ENCODE measurements around the gene TGFB2.

The TGFB2 gene

DNA sequence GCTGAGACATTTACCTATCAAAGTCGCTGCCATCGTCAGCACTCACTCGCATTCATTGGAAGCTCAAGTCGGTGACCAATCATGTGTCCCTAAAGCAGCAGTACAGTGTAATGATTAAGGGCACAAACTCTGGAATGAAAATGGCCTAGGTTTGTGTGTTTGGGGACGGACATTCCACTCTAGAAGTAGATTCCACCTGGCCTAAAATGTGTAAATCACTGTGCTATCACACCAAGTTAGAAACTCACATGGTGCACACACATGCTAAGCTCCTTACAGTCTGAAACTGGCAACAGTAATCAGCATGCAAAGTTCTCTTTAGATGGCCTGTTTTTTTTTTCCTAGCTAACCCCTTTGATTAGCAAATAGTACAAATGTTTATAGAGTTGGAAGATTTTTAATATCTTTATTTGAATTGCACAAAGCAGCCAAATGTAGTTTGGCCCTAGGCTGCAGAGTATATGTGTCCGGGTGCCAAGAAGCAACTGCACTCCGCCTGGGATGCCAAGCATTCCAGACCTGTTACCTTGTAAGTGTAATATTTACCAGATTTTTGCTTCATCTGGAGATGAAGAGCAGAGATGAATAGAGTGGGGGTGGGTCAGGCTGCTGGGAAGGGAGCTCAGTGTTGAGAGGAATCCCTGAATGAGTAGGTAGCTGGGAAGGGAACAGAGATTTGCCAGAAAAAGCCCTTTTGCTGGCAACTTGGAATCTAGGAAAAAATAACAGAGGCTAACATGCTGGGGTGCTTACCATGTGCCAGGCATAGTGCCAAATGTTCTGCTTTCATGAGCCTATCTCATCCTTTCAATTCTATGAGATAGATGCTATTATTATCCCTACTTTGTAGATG, 35.2 kb downstream of the TGFB2 start:
- no peak for DNase-seq (ENCODE audit: low read depth, low spot score)
- H3K4me3 ChIP-seq (ENCODE audit: low read length) = no peak overlapping the region

DNA sequence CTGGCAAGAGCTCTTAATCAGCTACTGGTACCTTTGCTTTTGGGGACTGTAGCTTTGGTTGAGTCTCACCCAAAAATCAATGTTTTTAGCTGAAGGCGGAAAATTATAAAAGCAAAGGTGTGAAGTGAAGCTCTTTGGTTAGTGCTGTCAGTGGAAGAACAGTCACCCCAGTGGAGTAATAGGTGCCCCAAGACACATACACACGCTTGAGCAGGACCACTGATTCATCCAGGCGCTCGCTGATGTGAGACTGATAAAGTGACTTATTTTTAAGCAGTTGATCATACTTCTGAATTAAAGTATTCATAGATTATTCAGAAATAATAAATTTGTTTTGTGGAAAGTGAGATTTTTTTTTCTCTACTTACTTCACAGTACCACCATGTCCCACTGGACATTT, 37.1 kb downstream of the TGFB2 start:
- DNase-seq (ENCODE audit: low read depth, low spot score) = no peak
- H3K4me3 ChIP-seq (ENCODE audit: low read length) = no peak overlapping the region

DNA sequence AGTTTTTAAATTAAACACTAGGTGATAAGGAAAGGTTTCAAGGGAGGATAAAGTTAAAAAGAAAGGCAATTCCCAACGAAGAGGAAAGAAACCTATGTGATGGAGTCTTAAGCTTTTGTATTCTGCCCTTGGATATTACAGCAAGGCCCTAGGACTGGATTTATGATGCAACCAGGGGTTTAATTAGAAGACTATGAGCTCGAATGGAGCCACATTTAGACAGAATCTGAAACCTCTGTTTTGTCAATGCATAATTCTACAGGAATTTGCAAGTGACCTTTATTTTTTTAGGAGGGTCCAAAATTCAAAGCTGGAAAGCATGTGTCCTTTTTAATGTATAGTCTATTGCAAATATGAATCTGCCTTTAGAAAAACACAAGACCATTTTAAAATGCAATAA, 37.9 kb downstream of the TGFB2 start:
- no peak for DNase-seq (ENCODE audit: low read depth, low spot score)
- H3K4me3 ChIP-seq (ENCODE audit: low read length) = no peak overlapping the region

DNA sequence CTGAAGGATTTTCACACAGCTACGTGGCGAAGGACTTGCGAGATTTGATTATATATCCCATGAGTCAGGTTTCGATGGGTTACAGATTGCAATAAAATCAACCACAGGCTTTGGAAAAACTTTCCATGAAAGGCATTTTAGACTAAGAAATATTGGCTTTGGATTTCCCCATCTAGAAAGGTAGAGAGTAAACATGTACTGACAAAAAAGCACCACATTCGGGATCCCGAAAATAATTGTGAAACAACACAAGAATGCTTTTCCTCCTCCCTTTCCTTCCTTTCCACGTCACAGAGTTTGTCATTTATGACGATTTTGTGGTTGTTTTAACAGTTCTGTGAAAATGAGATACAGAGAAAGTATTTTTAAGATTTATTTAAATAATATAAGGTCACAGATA, 38.5 kb downstream of the TGFB2 start:
- DNase-seq (ENCODE audit: low read depth, low spot score) = no peak
- H3K4me3 ChIP-seq (ENCODE audit: low read length) = no peak overlapping the region

DNA sequence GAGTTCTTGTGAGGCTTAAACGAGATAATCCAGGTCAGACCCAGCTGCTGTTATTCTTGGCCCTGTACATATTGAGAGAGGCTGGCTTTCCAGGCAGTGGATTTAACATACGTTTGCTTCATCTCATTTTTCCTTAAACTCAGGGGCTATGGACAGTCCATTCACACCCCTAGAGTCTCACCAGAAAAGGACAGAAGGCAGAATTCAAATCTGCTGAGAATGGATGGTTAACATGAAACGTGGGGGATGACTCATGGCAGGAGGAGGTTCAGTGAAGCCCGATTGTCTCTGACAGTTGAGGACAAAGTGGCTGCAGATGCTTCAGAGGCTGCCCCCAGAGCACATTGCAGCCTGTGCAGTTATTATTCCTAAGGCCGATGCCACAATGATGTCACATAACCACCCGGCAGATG, 39.5 kb downstream of the TGFB2 start:
- DNase-seq (ENCODE audit: low read depth, low spot score) = no peak

DNA sequence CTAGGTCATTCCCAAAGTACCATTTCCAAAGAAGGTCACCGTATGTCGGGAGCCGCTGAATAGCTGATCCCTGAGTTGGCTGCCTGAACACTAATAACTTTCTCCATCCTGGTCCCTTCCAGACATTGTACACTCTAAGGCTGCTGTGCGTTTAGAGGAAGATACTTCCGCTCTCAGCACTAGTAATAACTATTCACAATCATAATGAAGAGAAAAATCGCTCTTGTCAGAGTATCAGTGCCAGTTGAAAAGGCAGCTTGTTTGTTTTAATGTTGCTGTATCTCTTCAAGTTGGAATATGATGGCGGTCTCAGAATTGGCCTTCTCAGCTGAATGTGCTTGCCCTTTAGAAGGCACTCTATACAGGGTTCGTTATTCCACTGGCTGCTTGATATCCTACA, 43.5 kb downstream of the TGFB2 start:
- no peak for DNase-seq (ENCODE audit: low read depth, low spot score)
- no peak overlapping the region for H3K4me3 ChIP-seq (ENCODE audit: low read length)

More for the DNA sequence above, 39.5 kb downstream of the TGFB2 start:
- no peak overlapping the region for H3K4me3 ChIP-seq (ENCODE audit: low read length)

DNA sequence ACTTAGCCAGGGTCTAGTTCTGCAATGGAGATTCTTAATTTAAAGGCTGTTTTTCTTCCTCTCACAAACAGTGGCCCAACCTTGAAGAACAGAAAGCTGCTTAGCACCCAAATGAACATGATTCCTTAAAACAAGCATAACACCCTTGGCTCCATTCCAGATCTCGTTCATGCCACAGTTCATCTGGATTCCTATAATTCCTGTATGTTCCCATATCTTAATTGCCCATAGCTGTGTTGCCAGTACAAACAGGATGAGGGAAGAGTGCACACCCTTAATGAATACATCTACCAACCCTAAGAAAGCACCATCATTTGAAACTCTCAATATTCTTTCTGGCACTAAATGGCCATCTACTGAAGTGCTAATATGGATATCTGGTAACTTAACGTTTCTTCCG, 45.5 kb downstream of the TGFB2 start:
- no peak for DNase-seq (ENCODE audit: low read depth, low spot score)
- H3K4me3 ChIP-seq (ENCODE audit: low read length) = no peak overlapping the region

DNA sequence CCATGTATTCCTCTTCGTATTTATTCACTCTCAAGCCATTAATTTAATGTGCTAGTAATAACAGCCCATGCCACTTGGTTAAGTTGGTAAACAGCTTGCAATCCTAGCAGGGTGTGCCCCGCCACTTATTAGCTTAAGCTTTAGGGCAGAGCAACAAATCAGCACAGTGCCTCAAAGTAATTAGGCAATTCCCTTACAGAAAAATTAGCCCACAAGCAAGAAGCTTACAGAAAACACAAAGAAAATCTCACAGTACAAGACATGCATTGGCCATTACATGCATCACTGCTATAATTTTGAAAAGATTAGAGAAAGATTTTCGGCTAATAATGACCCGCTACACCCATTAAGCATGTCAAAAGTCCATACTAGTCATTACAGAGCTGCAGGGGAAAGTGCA, 47.6 kb downstream of the TGFB2 start:
- no peak overlapping the region for H3K4me3 ChIP-seq (ENCODE audit: low read length)
- DNase-seq (ENCODE audit: low read depth, low spot score) = no peak

DNA sequence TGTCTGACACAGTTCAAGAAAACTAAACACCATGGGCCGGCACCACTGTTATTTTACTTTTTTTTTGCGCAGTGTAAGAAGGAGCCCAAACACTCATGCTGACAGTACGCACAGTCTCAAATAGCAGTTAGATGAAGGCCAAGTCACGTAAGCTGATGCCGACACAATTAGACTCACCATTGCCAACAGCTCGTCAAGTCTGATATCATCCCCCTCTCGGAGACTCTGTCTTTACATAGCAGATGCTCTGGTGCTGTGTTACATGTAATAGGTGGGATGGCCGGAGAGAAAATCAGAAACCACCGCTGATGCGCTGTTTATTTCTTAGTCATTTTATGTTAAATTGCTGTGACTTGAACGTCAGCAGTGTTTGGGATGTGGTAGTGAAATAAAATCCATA, 49.3 kb downstream of the TGFB2 start:
- H3K4me3 ChIP-seq (ENCODE audit: low read length) = no peak overlapping the region
- DNase-seq (ENCODE audit: low read depth, low spot score) = no peak

DNA sequence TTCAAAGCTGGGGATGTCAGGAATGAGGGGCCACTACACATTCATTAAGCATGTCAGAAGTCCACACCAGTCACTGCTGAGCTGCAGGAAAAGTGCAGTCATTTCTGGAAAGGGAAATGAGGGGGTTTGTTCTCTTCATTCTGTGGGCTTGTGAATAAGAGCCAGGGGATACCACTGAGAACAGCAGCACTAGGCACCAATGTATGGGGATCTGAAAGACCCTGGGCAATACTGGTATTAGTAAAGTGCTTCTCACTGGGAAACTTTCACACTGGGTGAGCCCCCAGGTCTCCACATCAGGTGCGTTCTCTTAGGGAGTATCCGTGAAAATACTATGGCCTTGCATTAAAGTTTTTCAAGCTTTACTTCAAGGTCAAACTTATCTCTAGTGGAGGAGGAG, 49.9 kb downstream of the TGFB2 start:
- no peak overlapping the region for H3K4me3 ChIP-seq (ENCODE audit: low read length)
- no peak for DNase-seq (ENCODE audit: low read depth, low spot score)

DNA sequence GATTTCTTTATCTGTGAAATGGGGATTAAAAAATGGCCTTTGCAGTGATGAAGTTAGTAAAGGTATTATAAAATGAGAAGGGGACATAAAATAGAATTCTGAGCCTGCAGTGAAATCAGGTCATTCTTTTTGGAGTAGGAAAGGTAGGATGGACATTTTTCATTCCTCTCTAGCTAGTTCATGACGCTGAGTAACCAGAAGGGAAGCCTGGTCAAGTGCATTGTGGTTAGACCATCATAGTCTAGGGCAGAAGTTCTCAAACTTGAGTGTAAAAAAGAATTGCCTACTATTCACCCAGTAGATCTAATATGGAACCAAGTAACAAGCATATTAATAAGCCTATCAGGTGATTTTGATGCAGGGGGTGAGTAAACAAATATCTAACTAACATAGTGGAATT, 50.8 kb downstream of the TGFB2 start:
- no peak for DNase-seq (ENCODE audit: low read depth, low spot score)
- no peak overlapping the region for H3K4me3 ChIP-seq (ENCODE audit: low read length)

DNA sequence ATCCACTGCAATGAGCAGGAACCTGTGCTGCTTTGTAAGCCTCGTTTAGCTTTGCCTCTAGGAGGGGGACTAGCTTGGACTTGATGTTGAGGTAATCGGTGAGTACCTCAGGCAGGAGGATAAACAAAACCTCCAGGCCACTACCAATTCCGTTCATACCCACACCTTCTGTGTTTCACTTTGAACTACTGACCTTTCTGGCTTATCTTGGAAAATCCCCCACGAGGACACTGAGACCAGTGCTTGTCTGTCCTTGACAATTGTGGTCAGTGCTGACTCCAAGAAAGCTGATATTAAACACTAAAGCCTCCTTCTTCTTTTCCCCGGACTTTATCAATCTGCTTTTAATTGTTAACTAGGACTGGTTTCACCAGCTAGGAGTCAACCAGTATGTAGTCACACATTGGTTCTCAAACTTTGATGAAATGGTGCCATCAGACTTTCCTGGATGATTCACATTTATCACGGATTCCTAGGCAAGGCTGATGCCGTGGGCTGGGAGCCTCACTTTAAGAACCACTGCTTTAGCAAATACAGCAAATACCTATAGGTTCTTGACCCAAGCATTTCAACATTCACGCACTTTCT, 52.7 kb downstream of the TGFB2 start:
- no peak for DNase-seq (ENCODE audit: low read depth, low spot score)
- H3K4me3 ChIP-seq (ENCODE audit: low read length) = no peak overlapping the region

DNA sequence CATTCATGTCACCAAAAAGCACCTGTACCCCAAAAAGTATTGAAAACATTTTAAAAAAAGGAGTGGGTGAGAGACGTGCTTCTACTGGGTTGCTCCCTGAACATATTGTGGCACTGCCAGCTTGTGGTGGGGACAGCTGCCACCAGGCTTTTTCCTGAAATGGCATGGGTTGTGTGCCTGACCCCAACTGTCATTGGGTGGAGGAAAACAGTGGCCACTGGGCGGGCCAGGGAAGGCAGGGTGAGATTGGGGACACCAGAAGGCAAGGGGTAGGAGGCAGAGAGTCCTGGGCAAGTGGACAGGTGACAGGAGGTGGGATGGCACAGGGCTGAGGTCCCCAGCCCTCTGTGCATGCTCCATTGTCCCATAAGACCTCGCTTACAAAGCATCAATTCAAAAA, 55.5 kb downstream of the TGFB2 start:
- DNase-seq (ENCODE audit: low read depth, low spot score) = no peak
- H3K4me3 ChIP-seq (ENCODE audit: low read length) = no peak overlapping the region

DNA sequence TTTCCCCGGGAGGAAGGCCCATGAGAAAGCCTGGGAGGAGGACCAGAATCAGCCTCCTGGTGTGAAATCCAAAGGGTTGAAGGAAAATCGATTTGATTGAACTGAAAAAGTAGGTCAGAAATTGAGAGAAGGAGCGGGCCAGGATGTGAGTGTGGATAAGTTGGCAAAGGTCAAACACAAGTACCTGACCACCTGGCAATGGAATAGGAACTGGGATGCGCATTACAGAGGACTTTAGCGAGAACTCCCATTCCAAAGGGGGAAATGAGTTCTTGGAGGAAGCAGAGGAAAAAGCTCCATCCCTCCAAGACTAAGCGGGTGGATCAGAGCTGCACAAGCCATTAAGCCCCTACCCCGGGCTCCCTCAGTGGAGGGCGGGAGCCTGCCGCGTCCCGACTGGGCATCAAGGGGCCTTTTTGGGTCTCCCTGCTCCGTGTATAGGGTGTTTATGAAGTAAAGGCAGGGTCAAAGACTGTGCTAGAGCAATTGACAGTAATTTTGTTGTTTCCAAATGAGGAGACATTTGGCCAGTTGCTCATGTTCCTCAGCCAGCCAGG, 56.4 kb downstream of the TGFB2 start:
- no peak for DNase-seq (ENCODE audit: low read depth, low spot score)
- H3K4me3 ChIP-seq (ENCODE audit: low read length) = no peak overlapping the region

DNA sequence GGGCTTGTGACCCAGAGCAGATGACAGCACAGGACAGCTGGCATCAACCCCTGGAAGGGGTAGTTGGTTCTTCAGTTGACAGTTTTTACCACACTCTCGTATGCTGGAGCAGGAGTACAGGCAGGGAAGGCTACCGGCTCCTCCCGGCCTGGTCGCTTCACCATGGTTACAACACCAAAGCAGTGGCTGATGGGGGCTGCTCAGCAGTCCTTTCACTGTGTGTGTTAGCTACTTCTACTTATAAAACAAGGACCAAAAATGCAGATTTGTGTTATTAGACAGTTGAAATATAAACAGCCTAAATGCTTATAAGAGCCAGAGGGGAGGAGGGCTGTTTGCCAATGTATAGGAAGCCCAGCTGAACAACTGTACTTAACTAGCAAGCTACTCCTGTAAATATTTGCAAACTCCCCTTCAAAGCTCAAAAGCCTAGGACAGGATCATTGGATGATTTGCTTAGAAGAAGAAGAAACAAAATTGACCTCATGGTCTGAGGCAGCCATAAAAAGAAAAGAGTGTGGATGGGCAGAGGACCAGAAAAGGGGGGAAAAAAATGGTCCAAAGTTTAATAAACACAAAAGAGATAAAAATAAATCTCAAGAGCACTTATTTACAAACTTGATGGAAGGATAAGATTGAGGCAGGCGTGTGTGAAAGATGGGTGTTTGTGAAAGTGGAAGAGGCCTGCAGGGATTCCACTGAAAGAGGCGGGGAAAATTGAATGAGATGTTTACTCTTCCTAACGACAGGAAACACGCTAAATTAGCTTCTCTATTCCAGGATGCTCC, 57.1 kb downstream of the TGFB2 start:
- DNase-seq (ENCODE audit: low read depth, low spot score) = no peak

DNA sequence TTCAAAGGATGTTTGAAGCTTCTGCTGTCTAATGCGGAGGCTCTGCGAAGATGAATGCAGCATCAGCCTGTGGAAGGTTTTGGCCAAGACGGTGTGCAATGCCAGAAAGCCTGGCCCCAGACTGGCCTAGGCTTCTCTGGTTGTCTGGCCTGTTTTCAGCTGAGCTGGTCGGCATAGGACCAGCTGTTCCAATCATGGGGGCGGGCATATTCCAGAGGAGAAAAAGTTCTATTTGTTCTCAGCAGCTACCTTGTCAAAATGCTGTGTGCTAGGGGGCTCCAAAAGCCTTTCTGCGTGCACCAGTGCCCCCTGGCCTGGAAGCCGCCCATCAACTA, 57.6 kb downstream of the TGFB2 start:
- no peak for DNase-seq (ENCODE audit: low read depth, low spot score)
- H3K4me3 ChIP-seq (ENCODE audit: low read length) = no peak overlapping the region

More for the DNA sequence above, 57.1 kb downstream of the TGFB2 start:
- no peak overlapping the region for H3K4me3 ChIP-seq (ENCODE audit: low read length)

DNA sequence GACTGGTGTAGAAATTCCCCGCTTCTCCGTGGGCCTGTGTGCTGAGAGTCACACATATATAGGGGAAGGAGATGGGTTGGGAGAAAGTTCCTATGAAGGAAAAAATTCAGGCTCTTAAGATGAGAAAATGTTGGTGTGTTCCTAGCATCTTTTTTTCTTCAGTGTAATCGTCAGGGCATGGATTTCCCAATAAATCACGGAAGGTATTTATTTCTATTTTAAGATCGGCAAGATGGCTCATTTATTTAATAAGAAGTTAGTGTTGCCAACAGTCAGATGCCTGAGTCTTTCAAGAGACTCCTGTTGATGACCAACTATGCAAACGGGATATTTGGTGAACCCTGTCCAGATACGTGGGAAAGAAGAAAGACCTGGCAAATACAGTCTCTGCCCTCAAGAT, 58.2 kb downstream of the TGFB2 start:
- DNase-seq (ENCODE audit: low read depth, low spot score) = no peak
- H3K4me3 ChIP-seq (ENCODE audit: low read length) = no peak overlapping the region

DNA sequence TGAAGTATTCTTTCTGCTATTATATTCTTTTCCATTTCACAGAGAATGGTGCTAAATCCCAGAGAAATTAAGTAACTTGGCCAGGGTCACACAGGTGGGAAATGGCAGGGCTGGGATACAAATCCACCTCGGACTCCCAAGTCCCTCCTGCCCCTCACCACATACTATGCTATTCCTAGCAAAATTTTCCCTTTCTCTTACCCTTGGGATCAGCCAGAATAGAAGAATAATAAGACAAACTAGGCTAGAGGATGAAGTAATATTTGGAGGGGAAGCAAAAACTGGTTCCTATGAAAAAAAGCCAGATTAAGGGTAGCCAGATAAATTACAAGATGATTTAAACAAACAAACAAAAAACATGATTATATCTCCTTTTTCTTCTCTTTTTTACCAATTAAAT, 62.5 kb downstream of the TGFB2 start:
- no peak for DNase-seq (ENCODE audit: low read depth, low spot score)
- H3K4me3 ChIP-seq (ENCODE audit: low read length) = no peak overlapping the region

DNA sequence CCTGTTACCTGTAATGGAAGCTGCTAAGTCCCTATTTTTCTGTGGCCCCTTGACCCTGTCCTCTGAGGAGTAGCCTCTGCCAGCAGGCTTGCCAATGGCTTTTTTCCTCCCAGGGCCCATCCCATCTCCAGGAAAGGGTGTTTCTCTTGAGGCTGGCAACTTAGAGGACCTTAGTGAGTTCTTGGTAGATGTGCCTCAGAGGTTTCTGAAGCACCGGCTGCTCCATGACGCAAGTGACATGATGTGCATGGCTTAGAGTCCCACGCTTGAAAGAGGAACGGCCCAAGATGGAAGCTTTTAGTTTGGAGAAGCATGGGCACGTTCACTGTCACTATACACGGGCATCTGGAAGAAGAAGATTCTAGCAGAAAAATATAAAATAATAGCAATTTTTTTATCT, 63.0 kb downstream of the TGFB2 start:
- H3K4me3 ChIP-seq (ENCODE audit: low read length) = no peak overlapping the region
- no peak for DNase-seq (ENCODE audit: low read depth, low spot score)

DNA sequence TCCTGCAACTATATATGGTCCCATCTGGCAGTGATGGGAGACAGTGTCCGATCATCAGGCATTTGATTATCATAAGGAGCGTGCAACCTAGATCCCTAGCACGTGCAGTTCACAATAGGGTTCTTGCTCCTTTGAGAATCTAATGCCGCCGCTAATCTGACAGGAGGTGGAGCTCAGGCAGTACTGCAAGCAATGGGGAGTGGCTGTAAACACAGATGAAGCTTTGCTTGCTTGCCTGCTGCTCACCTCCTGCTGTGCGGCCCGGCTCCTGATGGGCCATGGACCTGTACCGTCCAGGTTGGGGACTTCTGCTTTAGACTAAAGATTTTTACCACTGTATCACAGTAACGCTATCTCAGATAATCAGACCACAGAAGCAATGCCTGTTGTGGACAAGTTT, 63.8 kb downstream of the TGFB2 start:
- DNase-seq (ENCODE audit: low read depth, low spot score) = no peak
- H3K4me3 ChIP-seq (ENCODE audit: low read length) = no peak overlapping the region
